Tibial artery (tissue), 4 donors: Measurements from ENCODE around the gene PAMR1.

Source experiments
- DNase-seq, 2 donors: peaks; one replicate each; pipeline ENCODE4 v3.0.0-alpha.2; 2019
- H3K27ac ChIP-seq, 2 donors: fragments of 200-600 bp; sonication (generic) in 1 of 2; 1 replicate in 1 of 2; 2 replicates in 1 of 2; pipeline ENCODE4 v1.5.1; 2018 to 2019; ENCODE audit warnings: mild to moderate bottlenecking in 1 of 2
- H3K27me3 ChIP-seq, 2 donors: fragments of 200-600 bp; sonication (generic) in 1 of 2; one replicate each; pipeline versions ENCODE4 v1.5.1 to v1.6.0; 2016 to 2019
- H3K36me3 ChIP-seq, 3 donors: fragments of 200-600 bp; sonication (generic) in 2 of 3; one replicate each; pipeline ENCODE4 v1.5.1; 2016 to 2019; ENCODE audit warnings: mild to moderate bottlenecking in 2 of 3
- H3K4me1 ChIP-seq, 4 donors: fragments of 200-600 bp; sonication (generic) in 2 of 4; 1 replicate in 3 of 4; 2 replicates in 1 of 4; pipeline ENCODE4 v1.5.1; 2016 to 2019
- H3K4me3 ChIP-seq, 2 donors: fragments of 200-600 bp; sonication (generic) in 1 of 2; 1 replicate in 1 of 2; 2 replicates in 1 of 2; pipeline ENCODE4 v1.5.1; 2018 to 2019; ENCODE audit warnings: mild to moderate bottlenecking in 2 of 2
- H3K9me3 ChIP-seq, 3 donors: fragments of 200-600 bp; sonication (generic) in 1 of 3; one replicate each; pipeline ENCODE4 v1.5.1; 2016 to 2019
- CTCF ChIP-seq, 2 experiments: fragments of 200-600 bp in 1 of 2; fragments of 450-650 bp in 1 of 2; IDR thresholded peaks; one replicate each; pipeline ENCODE4 v1.5.1; 2017 to 2019; ENCODE audit warnings: antibody characterized with exemption in 2 of 2, mild to moderate bottlenecking in 1 of 2, moderate library complexity in 1 of 2
- intact Hi-C: fragments of 100-400 bp; cut with DNase I; formaldehyde crosslinking; loops from one replicate; pipeline ENCODE4 v1.15.0; 2023; ENCODE audit warnings: low total_unique reads

The PAMR1 gene

GRCh38 chr11:35496416-35496815 lies 29.0 kb downstream of the PAMR1 start:
- intact Hi-C loops: no loop called here
- TF ChIP-seq CTCF (IDR thresholded peaks at IDR 0.05): no peak
- no peaks in the 10 kb centered on the region for H3K4me1 ChIP-seq
- DNase-seq: no peak
- no peak overlapping the region for H3K27ac ChIP-seq
- H3K27me3 ChIP-seq: no peaks in the 10 kb centered on the region
- no peaks in the 10 kb centered on the region for H3K9me3 ChIP-seq
- no peak overlapping the region for H3K4me3 ChIP-seq
- no peaks in the 10 kb centered on the region for H3K36me3 ChIP-seq

GRCh38 chr11:35494957-35495490 lies 30.4 kb downstream of the PAMR1 start:
- intact Hi-C loops: no loop called here
- Histone ChIP-seq H3K36me3 (no peaks in the 10 kb centered on the region), H3K4me3 (no peak overlapping the region)

GRCh38 chr11:35491231-35491871 lies 34.1 kb downstream of the PAMR1 start:
- H3K4me3 ChIP-seq: no peak overlapping the region
- no peak overlapping the region for H3K27ac ChIP-seq
- no peaks in the 10 kb centered on the region for H3K9me3 ChIP-seq
- H3K36me3 ChIP-seq: no peaks in the 10 kb centered on the region
- intact Hi-C loops: no loop called here
- no peak for TF ChIP-seq CTCF (IDR thresholded peaks at IDR 0.05)
- H3K4me1 ChIP-seq: no peaks in the 10 kb centered on the region
- DNase-seq: no peak
- peaks cover 0 to 5% of the 10 kb centered on the region in 2 donors for H3K27me3 ChIP-seq

More at GRCh38 chr11:35494957-35495490, 30.4 kb downstream of the PAMR1 start:
- no peak overlapping the region for H3K27ac ChIP-seq
- no peak for TF ChIP-seq CTCF (IDR thresholded peaks at IDR 0.05)
- H3K4me1 ChIP-seq: no peaks in the 10 kb centered on the region
- no peaks in the 10 kb centered on the region for H3K27me3 ChIP-seq
- no peaks in the 10 kb centered on the region for H3K9me3 ChIP-seq
- no peak for DNase-seq

GRCh38 chr11:35488117-35488516 lies 37.3 kb downstream of the PAMR1 start:
- Histone ChIP-seq H3K27me3 (peaks cover 0 to 11% of the 10 kb centered on the region in 2 donors), H3K9me3 (peaks cover 0 to 5% (median 0%) of the 10 kb centered on the region in 3 donors), H3K4me1 (peaks cover 0 to 7% (median 0%) of the 10 kb centered on the region in 4 donors), H3K27ac (no peak overlapping the region), H3K4me3 (no peak overlapping the region), H3K36me3 (no peaks in the 10 kb centered on the region)
- no peak for DNase-seq
- no peak for TF ChIP-seq CTCF (IDR thresholded peaks at IDR 0.05)
- intact Hi-C loops: no loop called here

GRCh38 chr11:35487532-35488078 lies 37.8 kb downstream of the PAMR1 start:
- no peak for DNase-seq
- TF ChIP-seq CTCF (IDR thresholded peaks at IDR 0.05): peak in 1 of 2 experiments; percentile 13

More at GRCh38 chr11:35487532-35488078, 37.8 kb downstream of the PAMR1 start:
- peaks cover 0 to 8% (median 0%) of the 10 kb centered on the region in 3 donors for H3K9me3 ChIP-seq
- no peak overlapping the region for H3K27ac ChIP-seq
- H3K4me1 ChIP-seq: peaks cover 0 to 7% (median 0%) of the 10 kb centered on the region in 4 donors
- no peaks in the 10 kb centered on the region for H3K36me3 ChIP-seq
- H3K4me3 ChIP-seq: no peak overlapping the region
- intact Hi-C loops: no loop called here
- peaks cover 0 to 12% of the 10 kb centered on the region in 2 donors for H3K27me3 ChIP-seq
